Stimulated activated CD8-positive, alpha-beta memory T cell treated with anti-CD3 and anti-CD28 coated beads, Interleukin-4, amount 100 ng/mL, for 1 hour (primary cell): ENCODE data around the gene PRKAR2A.
"Not testable (repeated sequence)": the region's sequence is repeated elsewhere in the genome, so short reads cannot be mapped to it uniquely, and the experiment has no call there.

ENCODE experiments used
- DNase-seq, 2 donors: peaks; one replicate each; pipeline ENCODE4 v3.0.0-alpha.2; 2020; ENCODE audit warnings: low read depth in 2 of 2, low spot score in 1 of 2

Gene PRKAR2A

DNA sequence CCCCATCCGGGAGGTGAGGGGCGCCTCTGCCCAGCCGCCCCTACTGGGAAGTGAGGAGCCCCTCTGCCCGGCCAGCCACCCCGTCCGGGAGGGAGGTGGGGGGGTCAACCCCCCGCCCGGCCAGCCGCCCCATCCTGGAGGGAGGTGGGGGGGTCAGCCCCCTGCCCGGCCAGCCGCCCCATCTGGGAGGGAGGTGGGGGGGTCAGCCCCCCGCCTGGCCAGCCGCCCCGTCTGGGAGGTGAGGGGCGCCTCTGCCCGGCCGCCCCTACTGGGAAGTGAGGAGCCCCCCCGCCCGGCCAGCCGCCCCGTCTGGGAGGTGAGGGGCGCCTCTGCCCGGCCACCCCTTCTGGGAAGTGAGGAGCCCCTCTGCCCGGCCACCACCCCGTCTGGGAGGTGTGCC, 113.1 kb downstream of the PRKAR2A start:
- not testable (repeated sequence) for DNase-seq

DNA sequence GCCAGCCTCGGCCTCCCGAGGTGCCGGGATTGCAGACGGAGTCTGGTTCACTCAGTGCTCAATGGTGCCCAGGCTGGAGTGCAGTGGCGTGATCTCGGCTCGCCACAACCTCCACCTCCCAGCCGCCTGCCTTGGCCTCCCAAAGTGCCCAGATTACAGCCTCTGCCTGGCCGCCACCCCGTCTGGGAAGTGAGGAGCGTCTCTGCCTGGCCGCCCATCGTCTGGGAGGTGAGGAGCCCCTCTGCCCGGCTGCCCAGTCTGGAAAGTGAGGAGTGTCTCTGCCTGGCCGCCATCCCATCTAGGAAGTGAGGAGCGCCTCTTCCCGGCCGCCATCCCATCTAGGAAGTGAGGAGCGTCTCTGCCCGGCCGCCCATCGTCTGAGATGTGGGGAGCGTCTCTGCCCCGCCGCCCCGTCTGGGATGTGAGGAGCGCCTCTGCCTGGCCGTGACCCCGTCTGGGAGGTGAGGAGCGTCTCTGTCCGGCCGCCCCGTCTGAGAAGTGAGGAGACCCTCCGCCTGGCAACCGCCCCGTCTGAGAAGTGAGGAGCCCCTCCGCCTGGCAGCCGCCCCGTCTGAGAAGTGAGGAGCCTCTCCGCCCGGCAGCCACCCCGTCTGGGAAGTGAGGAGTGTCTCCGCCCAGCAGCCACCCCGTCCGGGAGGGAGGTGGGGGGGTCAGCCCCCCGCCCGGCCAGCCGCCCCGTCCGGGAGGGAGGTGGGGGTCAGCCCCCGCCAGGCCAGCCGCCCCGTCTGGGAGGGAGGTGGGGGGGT, 113.7 kb downstream of the PRKAR2A start:
- not testable (repeated sequence) for DNase-seq

- no peak for DNase-seq
Measured at GRCh38 chr3:48727511-48727910, 120.2 kb downstream of the PRKAR2A start.

- not testable (repeated sequence) for DNase-seq
Measured at GRCh38 chr3:48725185-48725855, 122.4 kb downstream of the PRKAR2A start.

DNA sequence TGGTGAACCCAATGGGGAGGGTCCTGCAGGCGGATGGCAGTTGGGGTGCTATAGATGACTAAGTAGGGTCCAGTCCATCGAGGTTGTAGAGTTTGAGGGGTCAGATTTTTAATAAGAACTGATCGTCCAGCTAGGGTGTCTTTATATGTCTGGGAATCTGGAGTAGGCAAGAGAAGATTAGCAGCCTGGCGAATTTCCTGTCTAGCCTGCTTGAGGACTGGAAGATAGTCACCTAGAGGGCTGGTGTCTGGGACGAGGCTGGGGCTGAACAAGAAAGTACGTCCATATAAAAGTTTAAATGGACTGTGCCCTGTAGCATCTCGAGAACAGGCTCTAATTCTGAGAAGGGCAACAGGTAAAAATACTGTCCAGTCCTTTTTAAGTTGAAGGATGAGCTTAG, 123.9 kb downstream of the PRKAR2A start:
- DNase-seq, result no peak

DNA sequence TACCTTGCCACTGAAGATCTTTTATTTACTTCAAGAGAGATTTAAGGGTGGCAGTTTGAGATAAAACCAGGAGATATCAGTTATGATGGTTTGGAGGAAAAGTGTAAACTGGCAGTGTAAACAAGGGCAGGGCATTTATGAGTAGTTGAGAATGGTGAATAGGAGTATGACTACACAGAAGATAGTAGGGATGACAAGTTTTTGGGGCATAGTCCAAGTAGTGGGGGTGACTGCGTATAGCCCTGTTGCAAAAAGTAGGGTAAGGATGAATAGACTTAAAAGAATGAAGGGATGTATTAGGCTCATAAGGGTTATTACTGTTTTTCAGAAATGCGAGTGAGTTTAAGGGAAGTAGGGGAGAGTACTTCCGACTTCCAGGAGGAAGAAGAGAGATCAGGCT, 124.4 kb downstream of the PRKAR2A start:
- not testable (repeated sequence) for DNase-seq

DNA sequence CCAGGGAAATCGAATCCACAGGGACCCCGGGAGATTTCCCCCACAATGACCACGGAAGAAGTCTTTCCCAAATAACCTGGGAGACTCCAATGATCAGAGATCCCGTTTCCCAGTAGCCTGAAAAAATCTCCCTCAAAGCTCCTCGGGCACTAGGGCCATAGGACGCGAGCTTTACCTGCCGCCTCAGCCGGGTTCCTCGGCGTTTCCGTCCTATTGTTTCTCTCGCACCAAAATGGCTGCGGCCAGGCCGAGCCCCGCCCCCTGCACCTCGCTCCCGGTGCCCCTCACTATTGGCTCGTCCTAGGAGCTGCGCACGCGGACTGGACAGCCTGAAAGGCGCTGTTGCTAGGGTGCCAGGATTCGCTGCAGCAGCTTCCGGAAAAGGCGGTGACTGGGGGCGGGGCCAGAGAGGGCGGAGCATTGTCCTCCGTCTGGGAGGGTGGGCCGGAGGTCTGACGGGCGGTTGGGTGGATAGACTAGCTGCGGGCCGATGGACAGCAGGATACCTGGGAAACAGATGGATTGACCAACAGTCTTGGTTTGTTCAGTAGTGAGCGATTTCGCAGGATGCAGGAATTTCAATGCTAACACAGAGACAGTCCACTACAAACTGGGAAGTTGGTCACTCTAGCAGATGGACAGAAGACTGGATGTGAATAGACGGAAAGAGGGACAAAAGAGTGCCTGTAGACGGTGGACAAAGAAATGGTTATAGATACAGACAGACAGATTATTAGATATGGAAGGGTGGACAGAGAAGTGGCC, 130.5 kb downstream of the PRKAR2A start, which contains the start of gene IP6K2:
Gene IP6K2, minus strand, starts transcription at position 240 of the 765 bp plus-strand sequence. CDS start 21,930 bp downstream, outside the sequence.
- peak; percentile 98 for DNase-seq

- DNase-seq, result no peak
Measured at GRCh38 chr3:48716508-48716981, 131.1 kb downstream of the PRKAR2A start.

DNA sequence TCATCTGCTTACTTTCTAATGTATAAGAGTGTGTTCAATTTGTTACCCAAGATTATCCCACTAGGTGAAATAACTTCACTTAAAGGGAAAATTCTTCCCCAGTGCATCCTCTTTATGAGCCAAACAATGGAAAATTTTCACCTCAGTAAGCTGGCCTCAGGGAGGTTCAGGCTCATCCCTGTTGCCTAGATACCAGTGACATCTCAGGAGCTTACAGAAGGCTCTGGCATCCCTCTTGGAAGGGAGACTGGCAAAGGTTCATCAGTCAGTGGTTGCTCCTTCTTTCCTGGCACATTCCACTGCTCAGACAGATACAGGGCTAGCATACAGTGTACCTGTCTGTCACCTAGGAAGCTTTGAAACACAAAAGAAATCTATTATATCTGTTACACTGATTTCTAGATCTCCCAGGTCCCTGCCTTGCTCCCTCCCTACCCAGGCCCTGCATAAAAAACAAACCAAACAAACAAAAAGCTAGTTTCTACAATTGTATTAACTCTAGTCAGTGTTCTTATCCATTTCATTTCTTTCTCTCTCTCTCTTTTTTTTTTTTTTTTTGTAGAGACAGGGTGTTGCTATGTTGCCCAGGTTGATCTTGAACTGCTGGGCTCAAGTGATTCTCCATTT, 132.4 kb downstream of the PRKAR2A start:
- no peak for DNase-seq

DNA sequence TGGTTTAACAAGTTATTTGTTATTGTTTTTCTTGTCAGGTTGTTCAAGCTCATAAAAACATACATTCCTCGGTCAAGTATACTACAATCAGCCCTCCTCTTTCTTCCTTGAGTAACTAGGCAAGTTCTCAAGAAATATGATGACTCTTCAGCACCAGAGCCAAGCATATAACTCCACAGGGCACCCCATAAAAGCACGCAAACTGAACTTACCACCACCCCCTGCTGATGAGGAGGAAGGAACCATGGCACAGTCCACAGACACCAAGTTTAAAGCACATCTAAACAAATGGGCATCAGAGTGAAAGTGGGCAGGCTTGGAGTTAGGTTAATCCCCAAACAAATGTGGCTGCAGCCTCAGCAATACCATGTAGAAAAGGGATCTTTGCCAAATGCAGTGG, 135.9 kb downstream of the PRKAR2A start:
- no peak for DNase-seq

DNA sequence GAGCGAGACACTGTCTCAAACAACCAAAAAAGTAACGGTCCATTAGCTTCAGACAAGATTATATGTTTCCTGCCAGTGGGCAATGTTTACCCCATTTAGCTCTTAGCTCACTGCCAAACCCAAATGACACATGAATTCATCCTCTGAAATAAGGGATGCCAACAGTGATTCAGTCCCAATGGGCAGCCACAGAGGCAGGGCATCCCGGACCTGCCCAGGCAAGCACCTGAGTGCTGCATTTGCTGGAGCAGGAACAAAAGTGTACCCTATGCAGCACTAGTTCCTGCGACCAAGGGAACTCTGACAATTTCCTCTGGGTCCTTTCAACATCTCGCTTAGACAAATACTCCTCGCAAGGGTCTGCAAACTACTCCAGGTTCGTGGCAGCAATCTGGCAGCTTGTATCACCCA, 138.6 kb downstream of the PRKAR2A start:
- no peak for DNase-seq

DNA sequence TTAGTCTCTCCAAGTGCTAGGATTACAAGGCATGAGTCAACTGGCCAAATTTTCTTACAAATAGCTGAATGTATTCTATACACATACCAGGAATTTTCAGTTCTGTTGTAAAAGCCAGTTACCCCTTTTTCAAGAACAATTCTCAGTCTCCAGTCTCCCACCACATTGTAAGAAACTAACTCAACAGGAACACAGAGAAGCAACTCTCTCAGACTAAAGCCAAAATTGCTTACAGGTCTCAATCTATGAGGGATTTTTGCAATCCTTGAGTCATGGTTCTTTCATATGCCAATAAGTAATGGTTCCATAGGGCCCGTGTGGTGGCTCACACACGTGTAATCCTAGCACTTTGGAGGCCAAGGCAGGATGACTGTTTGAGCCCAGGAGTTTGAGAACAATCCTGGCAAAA, 139.2 kb downstream of the PRKAR2A start:
- no peak for DNase-seq

DNA sequence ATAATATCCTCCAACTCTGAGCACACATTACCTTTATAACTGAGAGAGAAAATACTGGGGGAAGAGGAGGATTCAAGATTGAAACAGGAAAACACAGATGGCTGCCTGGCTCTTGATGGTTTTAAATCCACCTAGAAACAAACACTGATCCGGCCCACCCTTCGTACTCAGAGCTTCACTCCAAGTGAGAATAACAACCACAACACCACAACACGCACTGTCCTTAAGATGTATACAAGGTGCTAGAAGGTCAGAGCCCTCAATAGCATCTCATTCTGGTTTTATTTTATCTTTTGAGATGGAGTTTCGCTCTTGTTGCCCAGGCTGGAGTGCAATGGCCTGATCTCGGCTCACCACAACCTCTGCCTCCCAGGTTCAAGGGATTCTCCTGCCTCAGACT, 140.5 kb downstream of the PRKAR2A start:
- DNase-seq, result no peak

DNA sequence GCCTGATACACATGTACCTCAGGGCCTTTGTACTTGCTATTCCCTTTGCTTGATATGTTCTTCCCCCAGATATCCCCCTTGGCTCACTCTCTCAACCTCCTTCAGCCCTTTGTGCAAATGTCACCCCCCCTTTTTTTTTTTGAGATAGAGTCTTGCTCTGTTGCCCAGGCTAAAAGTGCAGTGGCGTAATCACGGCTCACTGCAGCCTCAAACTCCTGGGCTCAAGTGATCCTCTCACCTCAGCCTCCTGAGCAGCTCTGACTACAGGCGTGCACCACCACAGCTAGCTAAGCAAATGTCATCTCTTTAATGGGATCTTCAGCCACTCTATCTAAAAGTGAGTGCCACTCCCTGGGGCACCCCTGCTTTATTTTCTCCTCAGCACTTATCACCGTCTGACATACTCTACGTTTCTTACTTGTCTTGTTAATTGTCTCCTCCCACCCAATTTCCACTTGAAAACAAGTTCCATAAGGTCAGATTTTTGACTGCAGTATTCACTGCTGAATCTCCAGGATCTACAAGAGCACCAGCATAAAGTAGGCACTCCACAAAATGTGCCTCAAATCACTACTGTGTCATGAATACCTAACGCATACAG, 145.3 kb downstream of the PRKAR2A start:
- DNase-seq, result no peak

DNA sequence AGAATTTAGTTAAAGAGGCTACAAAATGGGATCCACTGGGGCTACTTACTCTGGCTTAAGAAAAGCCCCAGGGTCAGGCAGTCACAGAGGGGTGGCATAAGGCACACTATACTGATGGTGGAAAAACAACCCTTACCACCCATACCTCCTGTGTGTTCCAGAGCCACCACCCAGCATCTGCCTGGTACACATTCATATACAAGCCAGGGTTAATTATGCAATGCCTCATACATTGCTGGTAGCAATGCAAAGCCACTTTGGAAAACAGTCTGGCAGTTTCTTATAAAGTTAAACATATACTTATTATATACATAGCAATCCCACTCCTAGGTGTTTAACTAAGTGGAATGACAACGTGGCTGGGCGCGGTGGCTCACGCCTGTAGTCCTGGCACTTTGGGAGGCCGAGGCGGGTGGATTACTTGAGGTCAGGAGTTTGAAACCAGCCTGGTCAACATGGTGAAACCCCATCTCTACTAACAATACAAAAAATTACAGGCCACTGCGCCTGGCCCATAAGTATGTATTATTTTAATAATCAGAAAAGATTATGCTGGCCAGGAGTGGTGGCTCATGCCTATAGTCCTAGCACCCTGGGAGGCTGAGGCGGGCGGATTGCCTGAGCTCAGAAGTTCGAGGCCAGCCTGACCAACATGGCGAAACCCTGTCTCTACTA, 146.8 kb downstream of the PRKAR2A start:
- no peak for DNase-seq

DNA sequence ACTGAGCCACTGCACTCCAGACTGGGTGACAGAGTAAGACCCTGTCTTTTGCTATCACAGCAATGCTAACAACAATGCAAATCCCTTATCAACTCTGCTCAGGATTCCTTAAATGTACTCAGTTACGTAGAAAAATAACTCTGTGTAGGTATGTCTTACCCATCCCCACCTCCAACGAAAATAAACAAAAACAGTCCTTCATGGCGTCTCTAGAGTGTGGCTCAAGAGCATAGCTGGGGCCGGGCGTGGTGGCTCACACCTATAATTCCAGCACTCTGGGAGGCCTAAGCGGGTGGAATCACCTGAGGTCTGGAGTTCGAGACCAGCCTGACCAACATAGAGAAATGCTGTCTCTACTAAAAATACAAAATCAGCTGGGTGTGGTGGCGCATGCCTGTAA, 148.8 kb downstream of the PRKAR2A start:
- no peak for DNase-seq

DNA sequence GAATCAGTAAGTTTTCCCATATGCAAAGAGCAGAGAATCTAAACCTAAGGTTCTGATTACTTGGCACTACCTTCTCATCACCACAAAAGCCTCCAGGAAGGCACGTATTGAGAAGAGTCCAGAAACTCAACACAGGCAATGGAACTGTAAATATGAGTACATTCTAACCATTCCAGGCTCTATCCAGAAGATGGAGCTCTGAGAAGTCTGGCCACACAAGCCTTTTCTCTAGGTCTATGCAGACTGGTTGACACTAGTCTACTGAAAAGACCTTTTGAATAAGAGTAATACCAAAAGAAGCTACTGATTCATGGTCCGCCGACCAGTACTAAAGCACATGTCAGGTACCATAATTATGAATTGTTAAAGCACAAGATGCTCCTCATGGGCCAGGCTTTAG, 149.7 kb downstream of the PRKAR2A start:
- DNase-seq, result no peak

DNA sequence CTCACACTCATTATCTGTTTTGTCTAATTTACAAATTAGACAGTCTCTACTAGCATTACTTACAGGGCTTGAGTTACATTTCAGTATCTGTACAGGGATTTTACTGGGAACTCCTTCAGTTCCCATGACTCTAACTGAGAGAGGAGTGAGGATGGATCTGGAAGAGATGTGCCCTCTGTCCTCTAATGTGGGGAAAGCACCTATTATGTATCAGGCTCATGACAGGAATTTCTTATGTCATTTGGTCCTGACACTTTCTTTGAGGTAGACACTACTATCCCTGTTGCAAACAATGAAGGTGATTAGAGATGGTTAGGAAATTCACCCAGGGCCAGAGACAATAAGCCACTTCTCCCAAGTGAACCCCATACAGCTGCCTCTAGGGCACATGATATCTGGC, 151.1 kb downstream of the PRKAR2A start:
- DNase-seq, result no peak
